Activated CD4-positive, alpha-beta T cell treated with anti-CD3 and anti-CD28 coated beads, Interleukin-2, amount 50 U/mL, for 4 hours (primary cell): ENCODE results near the gene SUSD5.
"Not testable (repeated sequence)": the region's sequence is repeated elsewhere in the genome, so short reads cannot be mapped to it uniquely, and the experiment has no call there.

Source experiments
- DNase-seq, 2 experiments: peaks; one replicate each; pipeline ENCODE4 v3.0.0-alpha.2; 2020

SUSD5 gene

GRCh38 chr3:33111581-33111980 lies 107.0 kb downstream of the SUSD5 start:
- DNase-seq, result no peak

DNA sequence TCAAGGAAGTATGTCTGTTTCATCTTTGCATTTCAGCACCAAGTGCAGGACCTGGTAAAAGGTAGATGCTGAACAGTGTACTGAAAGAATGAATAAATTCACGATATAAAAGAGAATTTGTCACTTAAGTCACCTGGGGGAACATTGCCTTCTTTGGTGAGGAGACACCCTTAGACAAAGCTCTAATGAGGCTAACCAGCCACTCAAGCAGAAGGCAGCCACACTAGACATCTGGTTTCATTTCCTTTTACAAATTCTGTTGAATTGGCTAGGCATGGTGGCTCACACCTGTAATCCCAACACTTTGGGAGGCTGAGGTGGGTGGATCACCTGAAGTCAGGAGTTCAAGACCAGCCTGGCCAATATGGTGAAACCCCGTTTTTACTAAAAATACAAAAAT lies 111.8 kb downstream of the SUSD5 start:
- DNase-seq, result not testable (repeated sequence)

DNA sequence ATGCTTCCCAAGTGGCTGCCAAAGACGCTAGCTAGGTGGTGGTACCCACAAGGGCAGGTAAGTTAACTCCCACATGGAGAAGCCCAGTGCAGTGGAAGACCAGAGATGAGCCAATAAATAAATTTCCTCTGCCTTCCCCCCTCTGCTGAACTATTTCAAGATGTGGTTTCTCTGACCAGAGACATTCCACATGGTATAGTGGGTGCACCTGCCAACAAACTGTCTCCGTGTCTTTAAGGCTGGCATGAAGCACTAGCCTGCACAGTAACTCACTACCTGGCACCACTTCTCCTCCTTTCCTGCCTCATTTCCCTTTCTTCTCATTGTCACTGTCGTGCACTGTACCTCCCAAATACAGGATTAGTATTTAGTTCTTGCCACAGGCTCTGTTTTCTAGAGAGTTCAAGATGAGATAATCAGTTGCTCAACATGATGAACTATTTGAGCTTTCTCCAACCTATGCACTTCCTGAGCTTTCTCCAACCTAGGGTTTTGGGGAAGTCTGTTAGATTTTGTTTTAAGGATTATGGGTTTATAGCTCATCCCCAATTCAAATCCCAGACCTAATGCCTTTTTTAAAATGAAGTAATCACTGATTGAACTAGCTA lies 113.2 kb downstream of the SUSD5 start:
- no peak for DNase-seq

DNA sequence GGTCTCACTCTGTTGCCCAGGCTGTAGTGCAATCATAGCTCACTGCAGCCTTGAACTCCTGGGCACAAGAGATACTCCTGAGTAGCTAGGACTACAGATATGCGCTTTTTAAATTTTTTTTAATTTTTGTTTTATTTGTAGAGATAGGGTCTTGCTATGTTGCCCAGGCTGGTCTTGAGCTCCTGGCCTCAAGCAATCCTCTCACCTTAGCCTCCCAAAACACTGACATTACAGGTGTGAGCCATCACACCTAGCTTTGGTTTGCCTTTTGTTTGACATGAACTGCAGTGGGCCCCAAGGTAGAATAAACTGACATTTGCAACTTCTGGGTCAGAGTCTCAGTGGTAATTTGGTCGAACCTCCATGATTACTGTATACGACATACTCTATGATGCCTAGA lies 113.8 kb downstream of the SUSD5 start:
- DNase-seq, result no peak

- no peak for DNase-seq
Observed at GRCh38 chr3:33103480-33103879, 115.1 kb downstream of the SUSD5 start.

DNA sequence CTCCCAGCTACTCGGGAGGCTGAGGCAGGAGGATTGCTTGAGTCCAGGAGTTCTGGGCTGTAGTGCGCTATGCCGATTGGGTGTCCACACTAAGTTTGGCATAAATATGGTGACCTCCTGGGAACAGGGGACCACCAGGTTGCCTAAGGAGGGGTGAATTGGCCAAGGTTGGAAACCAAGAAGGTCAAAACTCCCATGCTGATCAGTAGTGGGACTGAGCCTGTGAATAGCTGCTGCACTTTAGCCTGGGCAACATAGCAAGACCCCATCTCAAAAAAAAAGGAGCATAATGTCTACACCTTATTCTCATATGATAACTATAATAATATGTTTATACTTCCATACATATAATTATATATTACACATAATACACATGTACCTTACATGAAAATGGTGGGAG lies 115.6 kb downstream of the SUSD5 start:
- DNase-seq, result no peak

GRCh38 chr3:33100229-33100628 lies 118.4 kb downstream of the SUSD5 start:
- no peak for DNase-seq
